GM19328 (cell line): Measurements from ENCODE around the gene CNPY2.

Source experiments
- ATAC-seq: cut with Tn5 transposase; IDR thresholded peaks from one replicate; pipeline ENCODE4 v1.9.1; 2021; ENCODE audit warnings: mild to moderate bottlenecking, moderate library complexity; ENCODE audit not compliant: unreplicated experiment

CNPY2 gene

GRCh38 chr12:56260380-56260779, 55.4 kb downstream of the CNPY2 start:
- no peak for ATAC-seq
